ENCODE data around the gene ADCY3.
A peak's percentile ranks its signal among the peaks of the same experiment; 100 is the strongest.

Gene ADCY3

DNA sequence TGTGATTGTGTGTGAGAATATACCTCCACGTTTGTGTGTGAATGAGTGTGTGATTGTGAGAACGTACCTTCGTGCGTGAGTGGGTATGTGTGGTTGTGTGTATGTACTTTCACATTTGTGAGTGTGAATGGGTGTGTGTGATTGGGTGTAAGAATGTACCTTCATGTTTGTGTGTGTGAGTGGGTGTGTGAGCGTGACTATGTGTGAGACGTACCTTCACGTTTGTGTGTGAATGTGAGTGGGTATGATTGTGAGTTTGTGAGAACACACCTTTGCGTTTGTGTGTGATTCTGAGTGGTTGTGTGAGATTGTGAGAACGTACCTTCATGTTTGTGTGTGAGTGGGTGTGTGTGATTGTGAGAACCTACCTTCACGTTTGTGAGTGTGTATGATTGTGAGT lies 5.8 kb upstream of the ADCY3 start:
- DNase-seq (ENCODE audit: low read depth) = no peak

- no peak for DNase-seq (ENCODE audit: low read depth)
Measured at GRCh38 chr2:24924732-24925131, 4.7 kb upstream of the ADCY3 start.

- DNase-seq (ENCODE audit: low read depth) = no peak
Measured at GRCh38 chr2:24924266-24924665, 4.2 kb upstream of the ADCY3 start.

- no peak for DNase-seq (ENCODE audit: low read depth)
Measured at GRCh38 chr2:24923106-24923505, 3.1 kb upstream of the ADCY3 start.

DNA sequence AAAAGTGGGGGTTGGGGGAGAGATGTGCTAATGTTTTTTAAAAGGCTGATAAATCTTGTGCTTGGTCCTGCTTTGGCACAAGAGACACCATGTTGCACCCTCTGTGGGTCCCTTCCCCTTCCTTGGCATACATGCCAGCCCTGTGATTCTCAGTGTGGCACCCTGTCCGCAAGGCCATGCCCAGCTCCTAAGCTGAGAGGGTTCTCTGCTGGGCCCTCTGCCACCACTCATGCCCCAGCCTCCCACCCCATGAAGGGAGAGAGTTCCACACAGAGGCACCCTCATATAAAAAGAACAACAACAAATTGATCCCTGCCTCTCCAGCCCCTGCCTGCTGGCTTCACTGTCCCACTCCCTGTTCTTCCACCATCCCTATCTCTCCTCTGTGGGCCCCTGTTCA lies 2.5 kb upstream of the ADCY3 start:
- DNase-seq (ENCODE audit: low read depth) = no peak

- no peak for DNase-seq (ENCODE audit: low read depth)
Measured at GRCh38 chr2:24920809-24921441, 888 bp upstream of the ADCY3 start.

- DNase-seq (ENCODE audit: low read depth) = no peak
Measured at GRCh38 chr2:24919506-24920097, 435 bp downstream of the ADCY3 start.

- peak; percentile 33 for DNase-seq (ENCODE audit: low read depth)
Measured at GRCh38 chr2:24919037-24919505, 966 bp downstream of the ADCY3 start.

- no peak for DNase-seq (ENCODE audit: low read depth)
Measured at GRCh38 chr2:24918326-24919036, 1.6 kb downstream of the ADCY3 start.

DNA sequence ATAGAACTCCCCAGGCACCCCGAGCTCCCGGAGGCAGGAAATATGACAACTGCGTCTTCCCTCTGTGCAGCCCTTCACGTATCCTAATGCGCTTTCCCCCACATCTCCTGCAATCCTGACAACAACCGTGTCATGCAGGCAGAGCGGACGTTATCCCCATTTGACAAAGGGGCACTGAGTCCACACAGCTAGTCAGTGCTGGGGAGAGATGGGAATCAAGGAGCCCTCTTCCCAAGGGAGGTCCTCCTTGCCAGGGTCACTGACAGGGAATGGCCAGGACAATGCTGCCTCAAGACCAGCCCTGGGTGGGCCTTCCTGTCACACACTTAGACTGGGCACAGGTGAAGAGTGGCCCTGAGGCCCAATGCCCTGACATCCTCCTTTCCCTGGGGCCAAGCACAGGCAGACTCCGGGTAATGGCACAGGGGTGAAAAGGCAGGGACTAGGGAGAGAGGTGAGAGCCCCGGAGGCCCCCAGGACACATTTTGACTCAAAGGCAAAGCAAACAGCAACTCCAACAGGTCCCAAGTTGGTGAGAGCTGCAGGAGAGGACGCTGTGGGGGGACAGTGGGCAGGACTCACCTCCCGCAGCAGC lies 2.2 kb downstream of the ADCY3 start:
- DNase-seq (ENCODE audit: low read depth) = no peak

GRCh38 chr2:24917086-24917485 lies 3.0 kb downstream of the ADCY3 start:
- DNase-seq (ENCODE audit: low read depth) = no peak

GRCh38 chr2:24915796-24916195 lies 4.2 kb downstream of the ADCY3 start:
- no peak for DNase-seq (ENCODE audit: low read depth)

DNA sequence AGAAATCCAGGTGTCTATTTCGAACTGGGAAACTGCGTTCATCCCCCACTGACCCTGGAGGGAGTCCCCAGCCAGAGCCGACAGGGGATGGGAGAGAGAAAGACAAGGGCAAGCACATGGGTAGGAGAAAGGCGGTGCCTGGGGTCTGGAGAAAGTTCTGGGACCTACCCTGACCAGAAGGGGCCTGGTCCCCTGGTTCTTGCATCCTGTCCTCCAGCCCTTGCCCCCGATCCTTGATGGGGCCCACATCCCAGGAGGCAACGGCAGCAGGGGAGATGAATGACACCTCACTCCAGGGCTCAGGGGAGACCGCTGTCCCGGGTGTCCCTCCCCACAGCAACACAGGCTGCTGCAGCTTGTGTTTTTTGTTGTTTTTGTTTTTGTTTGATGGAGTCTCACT lies 4.9 kb downstream of the ADCY3 start:
- DNase-seq (ENCODE audit: low read depth) = no peak

DNA sequence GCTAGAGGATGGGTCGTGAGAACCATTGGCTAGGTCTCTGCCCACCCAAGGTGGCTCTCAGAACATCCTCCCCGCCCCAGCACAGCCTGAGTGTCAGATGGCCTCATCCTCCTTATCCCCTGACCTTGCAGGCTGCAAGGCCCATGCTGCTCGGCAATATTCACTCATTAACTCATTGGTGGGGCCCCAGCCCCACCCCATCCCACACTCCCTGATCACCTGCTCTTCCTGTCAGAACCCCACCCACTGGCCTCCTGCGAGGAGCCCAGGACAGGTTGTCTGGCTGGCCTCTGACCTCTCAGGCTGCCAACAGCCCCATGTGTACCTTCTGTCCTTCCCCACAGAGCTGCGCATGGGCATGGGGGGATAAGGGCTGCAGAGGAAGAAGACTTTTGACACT lies 5.3 kb downstream of the ADCY3 start:
- DNase-seq (ENCODE audit: low read depth) = no peak

DNA sequence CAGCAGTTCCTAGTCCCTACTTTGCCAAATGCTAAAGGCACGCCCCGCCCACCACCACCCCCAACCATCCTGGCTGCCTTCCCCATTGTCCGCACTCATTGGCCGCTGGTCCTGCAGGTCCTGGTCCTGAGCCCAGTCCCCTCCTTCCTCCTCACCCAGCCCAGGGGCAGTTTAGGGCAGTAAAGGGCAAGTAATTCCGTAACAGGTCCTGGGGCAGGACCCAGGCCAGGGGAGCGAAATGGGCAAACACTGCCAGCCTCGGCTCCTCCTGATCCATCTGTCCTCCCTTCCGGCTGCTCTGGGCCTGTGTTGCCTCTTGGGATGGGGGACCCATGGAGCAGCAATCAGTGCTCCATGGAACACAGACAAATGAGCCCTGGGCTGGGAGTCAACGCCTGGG lies 6.1 kb downstream of the ADCY3 start:
- DNase-seq (ENCODE audit: low read depth) = no peak

- no peak for DNase-seq (ENCODE audit: low read depth)
Measured at GRCh38 chr2:24912986-24913385, 7.1 kb downstream of the ADCY3 start.

DNA sequence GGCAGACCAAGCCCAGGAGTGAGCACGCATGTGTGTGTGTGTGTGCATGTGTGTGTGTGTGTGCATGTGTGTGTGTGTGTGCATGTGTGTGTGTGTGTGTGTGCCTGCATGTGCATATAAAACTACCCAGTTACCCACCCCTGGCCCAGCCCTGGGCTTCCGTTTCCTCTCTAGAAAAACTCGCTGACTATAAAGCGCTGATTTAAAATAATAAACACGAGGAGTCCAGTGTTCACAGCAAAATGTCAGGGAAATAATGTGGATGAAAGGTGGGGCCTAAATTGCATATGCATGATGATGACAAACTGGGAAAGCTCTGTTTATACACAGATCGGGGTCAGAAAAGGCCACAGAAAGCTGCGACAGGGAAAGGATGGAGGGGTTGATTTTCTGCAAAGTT lies 7.5 kb downstream of the ADCY3 start:
- no peak for DNase-seq (ENCODE audit: low read depth)

- DNase-seq (ENCODE audit: low read depth) = no peak
Measured at GRCh38 chr2:24910245-24910644, 9.8 kb downstream of the ADCY3 start.

GRCh38 chr2:24909555-24910177 lies 10.4 kb downstream of the ADCY3 start:
- no peak for DNase-seq (ENCODE audit: low read depth)

DNA sequence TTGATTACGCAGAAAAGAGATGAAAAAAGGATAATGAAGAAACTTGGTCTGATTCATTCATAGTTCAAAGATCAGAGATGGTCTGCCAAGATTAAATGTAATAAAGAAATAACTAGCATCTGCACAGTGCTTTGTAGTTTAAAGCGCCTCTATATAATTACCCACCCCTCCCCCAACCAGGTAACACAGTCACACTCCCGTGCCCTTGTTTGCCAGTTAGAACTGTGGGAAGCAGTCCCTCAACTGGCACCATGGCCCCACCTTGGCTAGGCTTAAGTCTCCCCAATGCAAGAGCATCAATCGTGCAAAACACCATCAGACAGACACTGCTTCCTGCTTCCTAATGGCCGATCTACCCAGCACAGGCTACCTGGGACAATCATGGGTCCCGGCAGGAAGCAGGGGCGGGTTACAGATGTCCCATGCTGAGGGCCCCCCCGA lies 11.6 kb downstream of the ADCY3 start:
- no peak for DNase-seq (ENCODE audit: low read depth)

DNA sequence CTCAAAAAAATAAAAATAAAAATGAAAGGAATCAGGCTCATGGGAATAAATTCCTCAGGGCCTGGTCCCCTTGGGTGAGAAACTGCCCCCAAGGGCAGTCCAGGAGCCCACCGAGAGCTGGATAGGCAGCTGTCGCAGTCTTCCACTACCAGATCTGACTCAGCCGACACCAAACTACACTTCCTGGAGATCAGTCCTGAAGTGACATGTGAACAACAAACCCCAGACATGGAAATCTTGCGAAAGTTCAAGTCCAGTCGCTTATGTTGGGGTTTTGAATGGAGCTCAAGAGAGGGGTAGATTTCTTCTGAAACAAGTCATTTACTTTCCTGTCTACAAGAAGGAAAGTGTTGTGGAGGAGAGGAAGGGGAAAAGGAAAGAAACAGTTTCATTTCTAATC lies 12.9 kb downstream of the ADCY3 start:
- DNase-seq (ENCODE audit: low read depth) = no peak

DNA sequence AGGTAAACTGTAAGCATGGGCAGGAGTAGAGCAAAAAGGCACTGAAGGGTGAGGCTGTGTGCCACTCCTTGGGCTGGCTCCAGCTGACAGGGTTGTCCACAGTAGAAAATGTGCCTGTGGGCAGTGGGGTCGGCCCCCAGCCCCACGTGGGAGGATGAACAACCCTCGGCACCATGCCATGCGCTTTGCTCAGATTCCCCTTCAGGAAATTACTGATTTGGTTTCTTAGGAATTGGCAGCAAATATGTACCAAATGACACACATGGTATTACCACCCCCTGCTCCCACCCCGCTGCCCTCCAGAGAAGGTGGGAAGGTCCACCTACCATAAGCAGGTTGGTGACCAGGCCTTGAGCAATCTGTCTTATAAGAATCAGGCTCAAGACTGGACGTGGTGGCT lies 13.6 kb downstream of the ADCY3 start:
- no peak for DNase-seq (ENCODE audit: low read depth)
